Measurements from ENCODE around the gene MAN2A1.
"Not testable (repeated sequence)": the region's sequence is repeated elsewhere in the genome, so short reads cannot be mapped to it uniquely, and the experiment has no call there.

The MAN2A1 gene

GRCh38 chr5:109756543-109757185 is 66.9 kb downstream of the MAN2A1 start:
- Histone ChIP-seq H3K4me1 (ENCODE audit: control insufficient read depth, insufficient read depth, low read length) (peaks cover 6% of the 10 kb centered on the region), H3K27me3 (replicated peaks; ENCODE audit: control insufficient read depth, insufficient read depth, low read length) (no peaks in the 10 kb centered on the region), H3K36me3 (ENCODE audit: control insufficient read depth, insufficient read depth, low read length, severe bottlenecking) (peaks cover 5% of the 10 kb centered on the region), H3K9me3 (ENCODE audit: control insufficient read depth, low read length) (no peaks in the 10 kb centered on the region), H3K9ac (ENCODE audit: low read length) (no peak overlapping the region), H3K4me3 (ENCODE audit: low read length) (no peak overlapping the region)
- no peak for DNase-seq (ENCODE audit: low read depth)

GRCh38 chr5:109757490-109757889 is 67.8 kb downstream of the MAN2A1 start:
- Histone ChIP-seq H3K4me1 (ENCODE audit: control insufficient read depth, insufficient read depth, low read length) (peaks cover 6% of the 10 kb centered on the region), H3K9me3 (ENCODE audit: control insufficient read depth, low read length) (no peaks in the 10 kb centered on the region), H3K9ac (ENCODE audit: low read length) (no peak overlapping the region), H3K4me3 (ENCODE audit: low read length) (no peak overlapping the region), H3K27me3 (replicated peaks; ENCODE audit: control insufficient read depth, insufficient read depth, low read length) (no peaks in the 10 kb centered on the region), H3K36me3 (ENCODE audit: control insufficient read depth, insufficient read depth, low read length, severe bottlenecking) (peaks cover 8% of the 10 kb centered on the region)
- DNase-seq (ENCODE audit: low read depth), result no peak

DNA sequence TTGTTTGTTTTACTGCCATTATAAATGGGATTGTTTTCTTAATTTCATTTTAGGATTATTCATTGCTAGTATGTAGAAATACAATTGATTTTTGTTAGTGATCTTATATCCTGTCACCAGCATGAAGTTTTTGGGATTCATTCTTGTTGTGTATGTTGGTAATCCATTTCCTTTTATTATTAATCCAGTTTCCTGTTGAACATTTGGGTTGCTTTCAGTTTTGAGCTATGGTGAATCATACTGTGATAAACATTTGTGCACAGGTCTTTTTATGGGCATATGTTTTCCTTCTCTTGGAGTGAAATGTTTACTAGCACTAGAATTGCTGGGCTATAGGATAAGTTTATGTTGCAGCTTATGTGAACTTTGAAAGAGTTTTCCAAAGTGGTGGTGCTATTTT is 69.6 kb downstream of the MAN2A1 start:
- Histone ChIP-seq H3K4me3 (ENCODE audit: low read length) (no peak overlapping the region), H3K4me1 (ENCODE audit: control insufficient read depth, insufficient read depth, low read length) (no peaks in the 10 kb centered on the region), H3K9me3 (ENCODE audit: control insufficient read depth, low read length) (no peaks in the 10 kb centered on the region), H3K27me3 (replicated peaks; ENCODE audit: control insufficient read depth, insufficient read depth, low read length) (no peaks in the 10 kb centered on the region), H3K36me3 (ENCODE audit: control insufficient read depth, insufficient read depth, low read length, severe bottlenecking) (peaks cover 15% of the 10 kb centered on the region), H3K9ac (ENCODE audit: low read length) (no peak overlapping the region)
- no peak for DNase-seq (ENCODE audit: low read depth)

GRCh38 chr5:109760130-109760529 is 70.4 kb downstream of the MAN2A1 start:
- not testable (repeated sequence) for H3K4me3 ChIP-seq (ENCODE audit: low read length)

GRCh38 chr5:109762821-109763220 is 73.1 kb downstream of the MAN2A1 start:
- Histone ChIP-seq H3K9me3 (ENCODE audit: control insufficient read depth, low read length) (no peaks in the 10 kb centered on the region), H3K27me3 (replicated peaks; ENCODE audit: control insufficient read depth, insufficient read depth, low read length) (no peaks in the 10 kb centered on the region), H3K9ac (ENCODE audit: low read length) (no peak overlapping the region), H3K4me3 (ENCODE audit: low read length) (no peak overlapping the region), H3K4me1 (ENCODE audit: control insufficient read depth, insufficient read depth, low read length) (peaks cover 8% of the 10 kb centered on the region), H3K36me3 (ENCODE audit: control insufficient read depth, insufficient read depth, low read length, severe bottlenecking) (peaks cover 20% of the 10 kb centered on the region)
- DNase-seq (ENCODE audit: low read depth), result no peak

More at GRCh38 chr5:109760130-109760529, 70.4 kb downstream of the MAN2A1 start:
- not testable (repeated sequence) for H3K4me1 ChIP-seq (ENCODE audit: control insufficient read depth, insufficient read depth, low read length); H3K9ac ChIP-seq (ENCODE audit: low read length); H3K27me3 ChIP-seq (replicated peaks; ENCODE audit: control insufficient read depth, insufficient read depth, low read length); H3K9me3 ChIP-seq (ENCODE audit: control insufficient read depth, low read length); DNase-seq (ENCODE audit: low read depth)
- H3K36me3 ChIP-seq (ENCODE audit: control insufficient read depth, insufficient read depth, low read length, severe bottlenecking), result peaks cover 15% of the 10 kb centered on the region

DNA sequence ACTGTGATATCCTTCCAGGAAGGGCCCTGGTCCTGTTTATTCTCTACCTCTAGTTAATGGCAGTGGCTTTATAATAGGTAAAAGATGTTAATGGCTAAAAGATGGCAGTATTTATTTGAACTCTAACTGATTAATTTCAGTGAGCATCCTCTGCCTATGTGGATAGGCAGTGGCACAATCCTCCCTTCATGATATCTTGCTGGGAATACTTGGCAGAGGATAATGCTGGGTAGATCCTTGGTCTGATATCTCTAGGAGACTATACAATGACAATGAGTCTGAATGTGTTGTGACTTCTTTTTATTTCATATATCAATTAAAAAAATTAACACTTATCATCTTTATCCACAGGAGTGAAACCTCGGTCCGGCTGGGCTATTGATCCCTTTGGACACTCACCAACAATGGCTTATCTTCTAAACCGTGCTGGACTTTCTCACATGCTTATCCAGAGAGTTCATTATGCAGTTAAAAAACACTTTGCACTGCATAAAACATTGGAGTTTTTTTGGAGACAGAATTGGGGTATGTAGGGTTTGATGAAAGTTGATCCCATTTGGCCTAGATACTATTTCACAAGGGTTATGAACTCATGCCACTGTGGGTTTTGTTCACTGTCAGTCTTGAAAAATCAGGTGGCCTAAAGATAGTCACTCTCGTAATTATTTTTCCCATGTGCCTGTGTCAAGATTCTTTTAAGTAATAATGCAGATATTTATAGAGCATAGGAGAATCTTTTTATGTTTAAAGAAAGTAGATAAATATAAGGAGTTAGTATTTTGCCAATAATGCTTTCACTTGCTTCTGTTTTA is 77.7 kb downstream of the MAN2A1 start:
- Histone ChIP-seq H3K36me3 (ENCODE audit: control insufficient read depth, insufficient read depth, low read length, severe bottlenecking) (peaks cover 44% of the 10 kb centered on the region), H3K9me3 (ENCODE audit: control insufficient read depth, low read length) (no peaks in the 10 kb centered on the region), H3K9ac (ENCODE audit: low read length) (no peak overlapping the region), H3K27me3 (replicated peaks; ENCODE audit: control insufficient read depth, insufficient read depth, low read length) (no peaks in the 10 kb centered on the region), H3K4me1 (ENCODE audit: control insufficient read depth, insufficient read depth, low read length) (peaks cover 11% of the 10 kb centered on the region), H3K4me3 (ENCODE audit: low read length) (no peak overlapping the region)
- DNase-seq (ENCODE audit: low read depth), result no peak

- Histone ChIP-seq H3K9ac (ENCODE audit: low read length) (no peak overlapping the region), H3K27me3 (replicated peaks; ENCODE audit: control insufficient read depth, insufficient read depth, low read length) (no peaks in the 10 kb centered on the region), H3K4me3 (ENCODE audit: low read length) (no peak overlapping the region), H3K4me1 (ENCODE audit: control insufficient read depth, insufficient read depth, low read length) (peaks cover 11% of the 10 kb centered on the region), H3K36me3 (ENCODE audit: control insufficient read depth, insufficient read depth, low read length, severe bottlenecking) (peaks cover 44% of the 10 kb centered on the region), H3K9me3 (ENCODE audit: control insufficient read depth, low read length) (no peaks in the 10 kb centered on the region)
- DNase-seq (ENCODE audit: low read depth), result no peak
Measured at GRCh38 chr5:109767997-109768396, 78.3 kb downstream of the MAN2A1 start.

DNA sequence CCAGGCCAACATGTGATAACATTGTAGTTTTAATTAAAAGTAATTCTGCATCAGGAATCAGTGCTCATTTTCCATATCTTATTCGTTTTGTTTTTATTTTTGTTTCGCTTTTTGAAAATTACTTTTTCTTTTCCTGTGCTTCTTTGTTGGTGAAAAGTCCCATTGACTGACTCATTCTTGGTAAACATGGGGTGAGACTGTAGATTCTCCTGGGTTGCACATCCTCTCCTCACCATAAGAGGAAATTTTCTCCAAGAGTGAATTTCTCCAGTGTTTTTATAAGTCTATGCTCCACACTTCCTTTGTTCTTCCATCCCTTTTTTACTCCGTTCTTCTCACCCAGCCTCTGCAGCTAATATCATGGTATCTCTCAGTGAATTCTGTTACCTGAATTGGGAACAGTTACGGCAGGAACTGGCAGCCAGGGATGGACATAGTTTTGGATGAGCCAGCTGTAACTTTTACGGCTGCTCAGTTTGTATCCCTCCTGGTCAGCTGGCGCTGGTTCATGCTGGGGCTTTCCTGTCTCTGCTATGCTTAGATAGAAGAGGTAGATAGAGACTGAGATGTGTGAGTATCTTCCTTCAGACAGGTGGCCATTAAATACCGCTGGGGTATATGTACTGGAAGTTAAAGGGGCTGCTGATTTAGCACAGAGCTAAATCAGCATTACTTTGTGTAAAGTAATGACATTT is 80.0 kb downstream of the MAN2A1 start:
- Histone ChIP-seq H3K9ac (ENCODE audit: low read length) (no peak overlapping the region), H3K9me3 (ENCODE audit: control insufficient read depth, low read length) (no peaks in the 10 kb centered on the region)

DNA sequence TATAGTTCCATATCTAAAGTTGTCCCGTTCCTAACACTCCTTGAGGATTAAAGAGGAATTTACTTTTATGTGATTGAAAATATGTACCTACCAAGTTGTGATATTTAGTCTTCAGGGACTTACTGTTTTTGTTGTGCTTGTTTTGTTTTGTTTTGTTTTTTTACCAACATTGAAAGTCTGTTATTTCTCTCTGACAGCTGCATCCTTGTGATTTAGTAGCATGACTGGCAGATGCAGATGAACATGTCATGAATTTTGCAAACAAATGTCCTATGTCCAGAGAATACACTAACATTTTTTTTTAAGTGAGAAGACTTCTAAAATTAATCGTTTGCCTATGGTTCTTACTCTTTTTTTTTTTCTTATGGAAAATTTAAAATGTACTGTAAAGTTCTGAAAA is 85.4 kb downstream of the MAN2A1 start:
- H3K36me3 ChIP-seq (ENCODE audit: control insufficient read depth, insufficient read depth, low read length, severe bottlenecking), result peaks cover 35% of the 10 kb centered on the region
- DNase-seq (ENCODE audit: low read depth), result no peak
- no peaks in the 10 kb centered on the region for H3K4me1 ChIP-seq (ENCODE audit: control insufficient read depth, insufficient read depth, low read length)
- H3K9me3 ChIP-seq (ENCODE audit: control insufficient read depth, low read length), result no peaks in the 10 kb centered on the region
- no peak overlapping the region for H3K4me3 ChIP-seq (ENCODE audit: low read length)
- H3K27me3 ChIP-seq (replicated peaks; ENCODE audit: control insufficient read depth, insufficient read depth, low read length), result no peaks in the 10 kb centered on the region
- H3K9ac ChIP-seq (ENCODE audit: low read length), result no peak overlapping the region

More for the DNA sequence above, 80.0 kb downstream of the MAN2A1 start:
- H3K27me3 ChIP-seq (replicated peaks; ENCODE audit: control insufficient read depth, insufficient read depth, low read length), result no peaks in the 10 kb centered on the region
- H3K36me3 ChIP-seq (ENCODE audit: control insufficient read depth, insufficient read depth, low read length, severe bottlenecking), result peaks cover 45% of the 10 kb centered on the region
- peaks cover 11% of the 10 kb centered on the region for H3K4me1 ChIP-seq (ENCODE audit: control insufficient read depth, insufficient read depth, low read length)
- H3K4me3 ChIP-seq (ENCODE audit: low read length), result no peak overlapping the region
- no peak for DNase-seq (ENCODE audit: low read depth)

GRCh38 chr5:109779036-109779735 is 89.5 kb downstream of the MAN2A1 start:
- Histone ChIP-seq H3K4me3 (ENCODE audit: low read length) (no peak overlapping the region), H3K9ac (ENCODE audit: low read length) (no peak overlapping the region), H3K36me3 (ENCODE audit: control insufficient read depth, insufficient read depth, low read length, severe bottlenecking) (peaks cover 24% of the 10 kb centered on the region), H3K4me1 (ENCODE audit: control insufficient read depth, insufficient read depth, low read length) (no peaks in the 10 kb centered on the region), H3K9me3 (ENCODE audit: control insufficient read depth, low read length) (no peaks in the 10 kb centered on the region), H3K27me3 (replicated peaks; ENCODE audit: control insufficient read depth, insufficient read depth, low read length) (no peaks in the 10 kb centered on the region)
- no peak for DNase-seq (ENCODE audit: low read depth)

DNA sequence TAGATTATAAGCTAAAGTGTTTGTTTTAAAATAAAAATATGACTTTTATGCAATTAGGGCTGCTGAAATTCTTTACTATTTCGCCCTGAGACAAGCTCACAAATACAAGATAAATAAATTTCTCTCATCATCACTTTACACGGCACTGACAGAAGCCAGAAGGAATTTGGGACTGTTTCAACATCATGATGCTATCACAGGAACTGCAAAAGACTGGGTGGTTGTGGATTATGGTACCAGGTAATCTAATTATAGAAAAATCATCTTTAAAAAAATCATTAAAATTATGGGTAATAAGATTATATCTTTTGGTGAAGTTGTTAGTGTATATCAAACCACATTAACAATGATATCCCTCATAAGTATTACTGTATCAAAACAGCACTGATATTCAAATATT is 95.0 kb downstream of the MAN2A1 start:
- peak; percentile 24 for DNase-seq (ENCODE audit: low read depth)
- H3K4me1 ChIP-seq (ENCODE audit: control insufficient read depth, insufficient read depth, low read length), result no peaks in the 10 kb centered on the region
- H3K36me3 ChIP-seq (ENCODE audit: control insufficient read depth, insufficient read depth, low read length, severe bottlenecking), result peaks cover 28% of the 10 kb centered on the region
- no peaks in the 10 kb centered on the region for H3K9me3 ChIP-seq (ENCODE audit: control insufficient read depth, low read length)
- H3K9ac ChIP-seq (ENCODE audit: low read length), result no peak overlapping the region
- no peaks in the 10 kb centered on the region for H3K27me3 ChIP-seq (replicated peaks; ENCODE audit: control insufficient read depth, insufficient read depth, low read length)
- H3K4me3 ChIP-seq (ENCODE audit: low read length), result no peak overlapping the region
